Rectal smooth muscle tissue (tissue), 1 donor: Measurements from ENCODE around the gene UGT2B11.
"Not testable (repeated sequence)": the region's sequence is repeated elsewhere in the genome, so short reads cannot be mapped to it uniquely, and the experiment has no call there.

ENCODE experiments used
- H3K27ac ChIP-seq: one replicate; pipeline ENCODE4 v1.7.0; 2013; ENCODE audit warnings: low read depth, low read length, inconsistent platforms
- H3K27me3 ChIP-seq: one replicate; pipeline ENCODE4 v1.7.0; 2013; ENCODE audit warnings: low read length; ENCODE audit not compliant: control insufficient read depth, insufficient read depth
- H3K36me3 ChIP-seq: one replicate; pipeline ENCODE4 v1.7.0; 2013; ENCODE audit warnings: low read length; ENCODE audit not compliant: control insufficient read depth, insufficient read depth
- H3K4me1 ChIP-seq: one replicate; pipeline ENCODE4 v1.7.0; 2013; ENCODE audit warnings: low read length; ENCODE audit not compliant: control insufficient read depth, insufficient read depth
- H3K4me3 ChIP-seq: one replicate; pipeline ENCODE4 v1.7.0; 2013; ENCODE audit warnings: low read length
- H3K9ac ChIP-seq: one replicate; pipeline ENCODE4 v1.7.0; 2013; ENCODE audit warnings: low read length

Gene UGT2B11

GRCh38 chr4:69214716-69215115 is at the start of gene UGT2B11:
Gene UGT2B11, minus strand, starts transcription at chr4:69214748. Its CDS starts 26 bp downstream, at chr4:69214722.
- Histone ChIP-seq H3K4me1 (no peaks in the 10 kb centered on the region), H3K27ac (no peak within 1 kb of the TSS)

DNA sequence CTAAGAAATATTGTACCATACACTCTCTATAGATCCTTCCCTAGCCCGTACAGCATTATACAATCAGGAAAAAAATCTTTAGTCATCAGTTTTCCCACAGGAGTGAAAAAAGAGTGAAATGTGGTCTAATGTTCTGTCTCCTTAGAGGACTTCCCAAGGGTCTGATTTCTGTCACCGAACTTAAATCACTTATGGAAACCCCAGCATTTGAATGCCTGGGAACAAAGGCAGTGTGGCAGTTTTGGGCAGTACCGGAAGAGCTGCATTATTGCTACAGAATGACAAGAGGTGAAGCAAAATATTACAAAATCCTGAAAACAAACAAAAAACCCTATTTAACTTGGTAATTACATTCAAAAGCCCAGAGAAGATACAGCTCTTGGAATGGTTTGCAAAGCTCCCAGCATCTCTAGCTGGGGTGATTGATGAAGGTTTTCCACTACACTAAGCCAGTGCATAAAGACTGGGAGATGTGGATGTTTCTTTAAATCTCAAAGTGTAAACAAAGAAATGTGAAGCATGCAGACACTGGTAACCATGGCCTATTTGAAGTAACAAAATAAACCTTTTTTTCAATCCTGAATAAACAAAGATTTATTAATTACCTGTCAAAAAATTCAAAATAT is 38.7 kb upstream of the UGT2B11 start:
- H3K36me3 ChIP-seq, H3K27ac ChIP-seq, H3K4me1 ChIP-seq, H3K9ac ChIP-seq, H3K4me3 ChIP-seq, H3K27me3 ChIP-seq: not testable (repeated sequence)

More at GRCh38 chr4:69214716-69215115, at the start of gene UGT2B11:
- Histone ChIP-seq H3K36me3 (no peaks in the 10 kb centered on the region), H3K27me3 (no peaks in the 10 kb centered on the region), H3K4me3 (no peak within 1 kb of the TSS), H3K9ac (no peak within 1 kb of the TSS)

- H3K4me3 ChIP-seq, H3K9ac ChIP-seq, H3K27ac ChIP-seq, H3K36me3 ChIP-seq, H3K4me1 ChIP-seq, H3K27me3 ChIP-seq: not testable (repeated sequence)
Measured at GRCh38 chr4:69250884-69251283, 36.3 kb upstream of the UGT2B11 start.

DNA sequence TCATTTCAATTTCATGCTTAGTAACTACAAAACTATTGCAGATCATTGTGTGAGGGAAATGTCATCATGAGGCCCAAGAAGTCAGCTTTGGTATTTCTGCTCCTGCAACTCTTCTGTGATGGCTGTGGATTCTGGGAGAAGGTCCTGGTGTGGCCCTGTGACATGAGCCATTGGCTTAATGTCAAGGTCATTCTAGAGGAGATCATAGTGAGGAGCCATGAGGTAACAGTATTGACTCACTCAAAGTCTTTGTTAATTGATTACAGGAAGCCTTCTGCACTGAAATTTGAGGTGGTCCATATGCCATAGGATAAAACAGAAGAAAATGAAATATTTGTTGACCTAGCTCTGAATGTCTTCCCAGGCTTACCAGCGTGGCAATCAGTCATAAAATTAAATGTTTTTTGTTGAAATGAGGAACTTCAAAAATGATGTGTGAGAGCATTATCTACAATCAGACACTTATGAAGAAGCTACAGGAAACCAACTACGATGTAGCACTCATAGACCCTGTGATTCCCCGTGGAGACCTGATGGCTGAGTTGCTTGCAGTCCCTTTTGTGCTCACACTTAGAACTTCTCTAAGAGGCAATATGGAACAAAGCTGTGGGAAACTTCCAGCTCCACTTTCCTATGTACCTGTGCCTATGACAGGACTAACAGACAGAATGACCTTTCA is 28.2 kb upstream of the UGT2B11 start:
- H3K27ac ChIP-seq, H3K4me1 ChIP-seq, H3K9ac ChIP-seq, H3K27me3 ChIP-seq, H3K4me3 ChIP-seq, H3K36me3 ChIP-seq: not testable (repeated sequence)

DNA sequence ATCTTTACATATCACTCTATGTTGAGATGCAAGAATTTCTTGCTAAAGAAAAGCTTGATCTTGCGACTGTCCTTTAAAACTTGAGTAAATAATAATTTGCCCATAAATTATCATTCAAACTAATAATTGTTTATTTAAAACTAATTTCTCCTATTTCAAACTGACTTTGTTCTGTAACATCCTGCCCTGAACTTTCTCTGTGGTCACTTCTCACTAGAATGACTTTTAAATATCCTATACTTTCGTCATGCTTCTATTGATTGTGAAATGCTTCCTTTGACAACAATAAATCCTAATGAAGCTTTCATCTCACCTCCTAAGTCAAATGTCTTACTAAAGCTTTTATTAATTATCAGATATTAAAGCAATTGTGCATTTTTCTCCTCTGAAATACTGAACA is 27.2 kb upstream of the UGT2B11 start:
- not testable (repeated sequence) for H3K27ac ChIP-seq, H3K27me3 ChIP-seq, H3K4me1 ChIP-seq, H3K4me3 ChIP-seq, H3K36me3 ChIP-seq, H3K9ac ChIP-seq

DNA sequence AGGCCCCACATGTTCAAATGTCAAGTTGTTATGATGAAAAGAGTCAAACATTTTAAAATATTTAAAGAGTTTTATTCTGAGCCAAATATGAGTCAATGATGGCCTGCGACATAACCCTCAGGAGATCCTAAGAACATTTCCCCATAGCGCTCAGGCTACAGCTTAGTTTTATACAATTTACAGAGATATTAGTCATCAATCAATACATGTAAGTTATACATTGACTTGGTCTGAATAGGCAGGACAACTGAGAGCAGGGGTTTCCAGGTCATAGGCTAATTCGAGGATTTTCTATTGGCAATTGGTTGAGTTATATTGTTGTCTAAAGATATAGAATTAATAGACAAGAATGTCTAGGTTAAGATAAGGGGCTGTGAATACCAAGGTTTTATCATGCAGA is 26.2 kb upstream of the UGT2B11 start:
- not testable (repeated sequence) for H3K36me3 ChIP-seq, H3K27ac ChIP-seq, H3K9ac ChIP-seq

GRCh38 chr4:69239557-69240168 is 25.1 kb upstream of the UGT2B11 start:
- no peak overlapping the region for H3K4me3 ChIP-seq
- no peak overlapping the region for H3K9ac ChIP-seq
- no peak overlapping the region for H3K27ac ChIP-seq
- no peaks in the 10 kb centered on the region for H3K36me3 ChIP-seq
- no peaks in the 10 kb centered on the region for H3K27me3 ChIP-seq
- H3K4me1 ChIP-seq, result no peaks in the 10 kb centered on the region

More for the DNA sequence above, 26.2 kb upstream of the UGT2B11 start:
- H3K4me3 ChIP-seq, H3K4me1 ChIP-seq, H3K27me3 ChIP-seq: not testable (repeated sequence)

- no peaks in the 10 kb centered on the region for H3K4me1 ChIP-seq
- H3K36me3 ChIP-seq, result no peaks in the 10 kb centered on the region
- H3K27me3 ChIP-seq, result no peaks in the 10 kb centered on the region
- H3K4me3 ChIP-seq, result no peak overlapping the region
- H3K27ac ChIP-seq, result no peak overlapping the region
- no peak overlapping the region for H3K9ac ChIP-seq
Measured at GRCh38 chr4:69239092-69239491, 24.5 kb upstream of the UGT2B11 start.

DNA sequence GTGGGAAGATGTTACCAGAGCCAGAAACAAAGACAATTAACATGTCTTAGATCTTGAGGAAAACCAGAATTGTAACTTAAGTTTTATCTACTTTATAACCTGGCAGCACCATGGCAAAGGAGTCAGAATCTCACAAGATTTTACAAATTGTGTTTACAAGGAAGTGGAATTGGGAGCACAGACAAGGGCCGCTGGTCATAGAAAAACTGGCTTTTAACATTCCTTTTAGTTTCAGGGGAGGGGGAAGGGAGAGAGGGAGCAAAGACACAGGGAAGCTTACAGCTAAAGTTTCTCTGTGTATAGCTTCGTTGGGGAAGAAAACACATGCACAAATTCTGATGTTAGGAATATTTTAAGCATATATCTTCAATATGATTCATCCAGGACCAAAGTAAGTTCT is 10.3 kb upstream of the UGT2B11 start:
- no peak overlapping the region for H3K4me3 ChIP-seq
- H3K4me1 ChIP-seq, result no peaks in the 10 kb centered on the region
- no peaks in the 10 kb centered on the region for H3K36me3 ChIP-seq
- no peaks in the 10 kb centered on the region for H3K27me3 ChIP-seq
- H3K9ac ChIP-seq, result no peak overlapping the region
- H3K27ac ChIP-seq, result no peak overlapping the region

GRCh38 chr4:69223277-69223676 is 8.7 kb upstream of the UGT2B11 start:
- not testable (repeated sequence) for H3K27ac ChIP-seq, H3K4me1 ChIP-seq, H3K36me3 ChIP-seq, H3K9ac ChIP-seq, H3K4me3 ChIP-seq, H3K27me3 ChIP-seq

DNA sequence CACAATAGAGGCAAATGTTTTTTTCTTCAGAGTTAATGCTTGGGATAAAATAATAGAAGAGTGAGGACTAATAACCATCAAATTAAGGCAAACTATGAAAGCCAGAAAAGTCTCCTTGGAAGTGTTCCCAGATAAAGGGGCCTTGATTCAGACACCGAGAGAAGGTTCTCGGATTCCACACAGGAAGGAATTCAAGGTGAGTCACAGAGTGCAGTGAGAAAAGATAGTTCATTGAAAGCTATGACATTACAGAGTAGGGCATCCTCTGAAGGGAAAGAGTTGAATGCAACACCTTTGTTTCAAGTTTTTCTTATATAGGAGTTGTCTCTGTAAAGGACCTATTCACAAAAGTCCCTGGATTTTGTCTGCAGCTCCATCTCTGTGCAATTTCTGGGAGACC is 3.9 kb upstream of the UGT2B11 start:
- not testable (repeated sequence) for H3K27ac ChIP-seq, H3K27me3 ChIP-seq, H3K9ac ChIP-seq, H3K4me3 ChIP-seq, H3K4me1 ChIP-seq, H3K36me3 ChIP-seq

DNA sequence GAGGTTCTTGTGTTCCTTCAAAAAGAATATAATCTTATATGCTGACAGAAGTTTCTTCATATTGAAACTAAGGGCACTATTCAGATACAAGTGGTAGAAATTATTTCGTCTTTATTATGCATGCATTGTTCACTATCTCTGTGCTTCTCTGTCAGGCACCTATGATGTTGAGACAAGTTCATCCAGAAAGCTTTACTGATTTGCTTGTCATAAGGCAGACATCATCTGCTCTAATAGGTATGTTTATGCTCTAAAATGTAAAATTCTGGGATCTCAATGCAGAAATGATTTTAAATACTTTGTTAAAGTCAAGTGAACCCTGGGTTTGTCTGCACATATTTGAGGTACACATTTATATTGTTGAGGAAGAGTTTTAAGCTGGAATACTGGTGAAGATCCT is 3.6 kb downstream of the UGT2B11 start:
- H3K4me3 ChIP-seq, result no peak overlapping the region
- no peaks in the 10 kb centered on the region for H3K36me3 ChIP-seq
- H3K4me1 ChIP-seq, result no peaks in the 10 kb centered on the region
- H3K27me3 ChIP-seq, result no peaks in the 10 kb centered on the region
- no peak overlapping the region for H3K9ac ChIP-seq
- H3K27ac ChIP-seq, result no peak overlapping the region

DNA sequence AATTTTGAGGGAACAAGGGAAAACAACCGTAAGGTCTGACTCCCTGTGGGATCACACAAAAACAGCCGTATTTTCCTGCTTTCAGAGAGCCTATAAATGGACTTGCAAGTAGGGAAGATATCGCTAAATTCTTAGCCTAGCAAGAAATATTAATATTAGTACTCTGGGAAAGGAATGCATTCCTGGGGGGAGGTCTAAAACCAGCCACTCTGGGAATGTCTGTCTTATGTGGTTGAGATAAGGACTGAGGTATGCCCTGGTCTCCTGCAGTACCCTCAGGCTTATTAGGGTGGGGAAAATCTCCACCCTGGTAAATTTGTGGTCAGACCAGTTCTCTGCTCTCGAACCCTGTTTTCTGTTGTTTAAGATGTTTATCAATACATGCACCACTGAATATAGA is 16.0 kb downstream of the UGT2B11 start:
- H3K9ac ChIP-seq, H3K27me3 ChIP-seq, H3K36me3 ChIP-seq, H3K4me1 ChIP-seq, H3K27ac ChIP-seq, H3K4me3 ChIP-seq: not testable (repeated sequence)
